GM12801 (cell line): Measurements from ENCODE around the gene GPX5.

Source experiments
- CTCF ChIP-seq: IDR thresholded peaks from one replicate; pipeline ENCODE4 v1.5.1; 2011; ENCODE audit warnings: control low read depth; ENCODE audit not compliant: insufficient read length; ENCODE audit errors: extremely low read depth

The GPX5 gene

GRCh38 chr6:28505733-28506132 is 19.9 kb upstream of the GPX5 start:
- no peak for TF ChIP-seq CTCF

- TF ChIP-seq CTCF, result no peak
These were observed 18.7 kb upstream of the GPX5 start for GRCh38 chr6:28506807-28507475.

- no peak for TF ChIP-seq CTCF
These were observed 13.9 kb upstream of the GPX5 start for GRCh38 chr6:28511628-28512300.

GRCh38 chr6:28515676-28516075 is 10.0 kb upstream of the GPX5 start, which contains the start of gene GPX6:
TSS of gene GPX6 (minus strand) at chr6:28515793. CDS start at chr6:28515743, 50 bp downstream.
- TF ChIP-seq CTCF, result no peak

GRCh38 chr6:28517964-28518363 is 7.7 kb upstream of the GPX5 start:
- TF ChIP-seq CTCF, result no peak

- TF ChIP-seq CTCF, result no peak
These were observed 3.0 kb upstream of the GPX5 start for GRCh38 chr6:28522594-28523240.

GRCh38 chr6:28523241-28523622 is 2.4 kb upstream of the GPX5 start:
- TF ChIP-seq CTCF, result no peak
